OCI-LY7 (cell line): ENCODE data around the gene TSPAN7. TPM values are rescaled to one million over a fixed set of nuclear protein-coding genes. Genes with fewer than 3 reads are reported as not detected.

Experiments used
- BruUV-seq: library from RNA; stranded (reverse); fragments of 400-500 nt; replicated peaks from 2 replicates; lab custom pipeline; 2021; lab: Mats Ljungman, UMichigan
- CTCF ChIA-PET: fragments of 300-600 bp; sonication (Branson Sonifier 250); formaldehyde crosslinking; loops from one replicate; lab custom pipeline; 2022; ENCODE audit warnings: antibody characterized with exemption; ENCODE audit not compliant: unreplicated experiment; lab: Charles Lee
- POLR2A ChIA-PET: fragments of 300-600 bp; sonication (Branson Sonifier 250); formaldehyde crosslinking; loops from one replicate; lab custom pipeline; 2022; ENCODE audit warnings: antibody characterized with exemption; lab: Charles Lee
- DNase-seq: peaks from one replicate; pipeline ENCODE4 v3.0.0-alpha.2; 2015; ENCODE audit warnings: low spot score
- H2AFZ ChIP-seq: fragments of 200-600 bp; sonication (generic), shearing (Covaris generic); 2 replicates; pipeline ENCODE4 v1.6.1; 2014; ENCODE audit warnings: mild to moderate bottlenecking, antibody characterized with exemption, low read length, moderate library complexity
- H3K27ac ChIP-seq: fragments of 200-600 bp; sonication (generic); 2 replicates; pipeline ENCODE4 v1.5.1; 2014; ENCODE audit warnings: mixed run types, low read depth, mild to moderate bottlenecking, moderate library complexity, low read length, inconsistent platforms; ENCODE audit not compliant: poor library complexity, severe bottlenecking
- H3K36me3 ChIP-seq: fragments of 200-600 bp; sonication (generic); 2 replicates; pipeline ENCODE4 v1.6.1; 2014; ENCODE audit warnings: mild to moderate bottlenecking, antibody characterized with exemption, low read length, moderate library complexity, mixed read lengths; ENCODE audit not compliant: insufficient read depth
- H3K4me1 ChIP-seq: fragments of 200-600 bp; sonication (generic); 2 replicates; pipeline ENCODE4 v1.5.1; 2014; ENCODE audit warnings: mild to moderate bottlenecking, low read length; ENCODE audit not compliant: insufficient read depth, poor library complexity, severe bottlenecking
- H3K4me2 ChIP-seq: fragments of 200-600 bp; sonication (generic); 2 replicates; pipeline ENCODE4 v1.6.1; 2014; ENCODE audit warnings: mild to moderate bottlenecking, low read length
- H3K4me3 ChIP-seq: fragments of 200-600 bp; sonication (generic); 2 replicates; pipeline ENCODE4 v1.5.1; 2014; ENCODE audit warnings: mild to moderate bottlenecking, low read depth, low read length; ENCODE audit not compliant: poor library complexity, severe bottlenecking
- H3K79me2 ChIP-seq: fragments of 200-600 bp; sonication (generic); 2 replicates; pipeline ENCODE4 v1.6.1; 2016; ENCODE audit warnings: low read depth, mild to moderate bottlenecking, low read length, moderate library complexity, mixed read lengths; ENCODE audit not compliant: insufficient read depth
- H3K9me2 ChIP-seq: fragments of 200-600 bp; sonication (generic); 2 replicates; pipeline ENCODE4 v1.6.1; 2016; ENCODE audit warnings: mild to moderate bottlenecking, low read length, mixed read lengths; ENCODE audit not compliant: insufficient read depth
- H3K9me3 ChIP-seq: fragments of 200-600 bp; sonication (generic); 2 replicates; pipeline ENCODE4 v1.6.1; 2014; ENCODE audit warnings: mild to moderate bottlenecking, mixed run types, low read length, mixed read lengths
- H4K20me1 ChIP-seq: fragments of 200-600 bp; sonication (generic); 2 replicates; pipeline ENCODE4 v1.6.1; 2014; ENCODE audit warnings: mild to moderate bottlenecking, antibody characterized with exemption, low read length, moderate library complexity, mixed read lengths; ENCODE audit not compliant: insufficient read depth
- EZH2phosphoT487 ChIP-seq: fragments of 200-600 bp; sonication (generic); IDR thresholded peaks from 2 replicates; pipeline ENCODE4 v1.6.1; 2018; ENCODE audit warnings: low read depth, borderline replicate concordance, mild to moderate bottlenecking, mixed run types, antibody characterized with exemption, low read length, moderate library complexity, mixed read lengths
- intact Hi-C: fragments of 100-400 bp; cut with micrococcal nuclease; formaldehyde crosslinking; loops from one replicate; pipeline ENCODE4 v1.10.0; 2022; ENCODE audit not compliant: unreplicated experiment
- total RNA-seq, 2 experiments: library from RNA; depleted of rRNA in 1 of 2; stranded (reverse); fragments of >200 nt in 1 of 2; shearing (Covaris generic) in 1 of 2; gene quantifications; 2 replicates each; pipeline ENCODE4 v1.2.3, GENCODE V29; 2014 to 2022
- TF ChIP-seq, protein P1 (sequence below): fragments of 200-600 bp; sonication (generic); conservative IDR thresholded peaks from 2 replicates; pipeline ENCODE4 v1.5.1; 2014; ENCODE audit warnings: mild to moderate bottlenecking, antibody characterized with exemption, low read length, moderate library complexity, mixed read lengths

Gene TSPAN7
- total RNA-seq, 2 experiments from 2014 or later: not detected

DNA sequence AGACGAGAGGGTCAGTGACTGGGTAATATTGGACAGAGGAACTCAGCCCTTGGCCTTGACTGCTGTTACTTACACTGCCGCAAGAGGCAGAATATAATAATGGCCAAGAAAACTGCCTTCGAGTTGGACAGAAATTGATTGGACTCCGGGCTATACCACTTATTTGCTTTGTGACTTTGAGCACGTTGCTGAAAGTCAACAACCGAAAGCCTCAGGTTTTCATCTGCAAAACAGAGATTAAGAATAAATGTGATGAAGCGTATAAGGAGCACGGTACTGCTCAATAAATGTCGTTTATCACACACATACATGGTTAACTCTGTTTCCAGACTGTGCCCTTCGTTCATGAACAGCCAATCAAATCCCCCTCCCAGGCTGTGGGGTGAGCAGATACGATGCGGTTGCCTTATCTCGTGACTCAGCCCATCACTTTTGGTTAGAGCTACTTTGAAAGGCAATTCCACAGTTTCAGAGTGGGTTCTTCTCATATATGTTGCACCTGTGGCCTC is 91.6 kb downstream of the TSPAN7 start:
- Histone ChIP-seq H3K27ac (no peak overlapping the region), H2AFZ (no peak overlapping the region), H3K36me3 (no peaks in the 10 kb centered on the region), H4K20me1 (no peaks in the 10 kb centered on the region), H3K4me1 (no peaks in the 10 kb centered on the region), H3K9me3 (no peaks in the 10 kb centered on the region), H3K79me2 (no peaks in the 10 kb centered on the region), H3K4me2 (no peak overlapping the region), H3K4me3 (no peak overlapping the region), H3K9me2 (no peaks in the 10 kb centered on the region)
- TF ChIP-seq, protein P1, sequence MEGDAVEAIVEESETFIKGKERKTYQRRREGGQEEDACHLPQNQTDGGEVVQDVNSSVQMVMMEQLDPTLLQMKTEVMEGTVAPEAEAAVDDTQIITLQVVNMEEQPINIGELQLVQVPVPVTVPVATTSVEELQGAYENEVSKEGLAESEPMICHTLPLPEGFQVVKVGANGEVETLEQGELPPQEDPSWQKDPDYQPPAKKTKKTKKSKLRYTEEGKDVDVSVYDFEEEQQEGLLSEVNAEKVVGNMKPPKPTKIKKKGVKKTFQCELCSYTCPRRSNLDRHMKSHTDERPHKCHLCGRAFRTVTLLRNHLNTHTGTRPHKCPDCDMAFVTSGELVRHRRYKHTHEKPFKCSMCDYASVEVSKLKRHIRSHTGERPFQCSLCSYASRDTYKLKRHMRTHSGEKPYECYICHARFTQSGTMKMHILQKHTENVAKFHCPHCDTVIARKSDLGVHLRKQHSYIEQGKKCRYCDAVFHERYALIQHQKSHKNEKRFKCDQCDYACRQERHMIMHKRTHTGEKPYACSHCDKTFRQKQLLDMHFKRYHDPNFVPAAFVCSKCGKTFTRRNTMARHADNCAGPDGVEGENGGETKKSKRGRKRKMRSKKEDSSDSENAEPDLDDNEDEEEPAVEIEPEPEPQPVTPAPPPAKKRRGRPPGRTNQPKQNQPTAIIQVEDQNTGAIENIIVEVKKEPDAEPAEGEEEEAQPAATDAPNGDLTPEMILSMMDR: no peak
- TF ChIP-seq EZH2phosphoT487: no peak
- BruUV-seq: no TSS peak
- CTCF ChIA-PET: no interaction called here
- intact Hi-C loops: no loop called here
- POLR2A ChIA-PET: no interaction called here
- DNase-seq: no peak

DNA sequence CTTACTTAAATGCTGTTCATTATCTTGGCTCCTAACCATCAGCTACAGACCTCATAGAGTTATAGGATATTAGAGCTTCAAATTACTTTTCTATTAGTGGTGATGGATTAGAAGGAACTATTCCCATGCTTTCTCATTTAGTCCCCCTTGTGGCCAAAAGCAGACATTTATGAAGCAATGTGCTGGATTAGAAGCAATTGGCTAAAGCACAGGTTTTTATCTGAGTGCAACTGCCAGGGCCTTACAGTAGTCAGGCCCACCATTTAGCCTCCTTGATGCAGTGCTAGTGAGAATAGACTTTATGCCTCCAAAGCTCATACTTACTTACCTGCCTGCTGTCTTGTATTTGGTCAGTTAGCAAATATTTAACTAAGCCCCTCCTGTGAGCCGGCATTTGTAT is 93.0 kb downstream of the TSPAN7 start:
- Histone ChIP-seq H3K4me1 (no peaks in the 10 kb centered on the region), H3K27ac (no peak overlapping the region), H4K20me1 (no peaks in the 10 kb centered on the region), H3K9me3 (no peaks in the 10 kb centered on the region), H3K4me2 (no peak overlapping the region), H3K36me3 (no peaks in the 10 kb centered on the region), H3K9me2 (no peaks in the 10 kb centered on the region), H3K4me3 (no peak overlapping the region), H3K79me2 (no peaks in the 10 kb centered on the region), H2AFZ (no peak overlapping the region)
- peak; percentile 8 for DNase-seq
- TF ChIP-seq, protein P1: peak; percentile 60
- TF ChIP-seq EZH2phosphoT487: no peak
- intact Hi-C loops: no loop called here
- no TSS peak for BruUV-seq
- ChIA-PET POLR2A (interaction anchor here (0.9 kb wide), 1 partner anchor 17 kb away, joined by 3 read pairs; no protein-coding TSS in a partner anchor), CTCF (no interaction called here)

DNA sequence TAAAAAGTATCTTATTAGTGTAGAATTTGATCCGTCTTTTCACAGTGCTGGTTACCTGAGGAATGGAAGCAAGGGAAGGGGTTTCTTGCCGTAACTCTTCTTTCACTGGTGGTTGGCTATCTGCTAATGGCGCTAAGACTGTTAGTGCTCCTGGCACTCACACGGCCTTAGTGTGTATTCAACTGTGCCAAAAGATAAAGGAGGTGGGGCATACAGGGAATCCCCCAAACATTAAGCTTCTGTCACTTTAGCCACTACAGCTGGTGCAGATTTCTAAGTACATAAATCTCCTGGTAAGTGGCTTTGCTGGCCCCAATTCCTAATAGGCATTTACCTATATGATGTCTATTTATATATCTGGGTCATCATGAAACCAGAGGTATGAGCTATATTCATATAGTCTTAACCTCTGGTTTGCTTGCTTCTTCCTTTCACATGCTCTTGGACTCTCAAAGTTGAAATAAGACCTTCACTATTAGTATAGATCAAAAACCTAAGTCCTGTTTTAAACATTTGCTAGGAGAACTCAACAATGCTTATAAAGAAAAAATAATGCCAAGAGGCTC is 95.1 kb downstream of the TSPAN7 start:
- H3K4me3 ChIP-seq: no peak overlapping the region

More for the DNA sequence above, 95.1 kb downstream of the TSPAN7 start:
- no peaks in the 10 kb centered on the region for H3K9me3 ChIP-seq
- CTCF ChIA-PET: no interaction called here
- no peak for DNase-seq
- no peak overlapping the region for H3K27ac ChIP-seq
- no peak for TF ChIP-seq EZH2phosphoT487
- TF ChIP-seq, protein P1: no peak
- intact Hi-C loops: no loop called here
- no peaks in the 10 kb centered on the region for H3K9me2 ChIP-seq
- H4K20me1 ChIP-seq: no peaks in the 10 kb centered on the region
- no peaks in the 10 kb centered on the region for H3K36me3 ChIP-seq
- POLR2A ChIA-PET: interaction anchor here (0.9 kb wide), 1 partner anchor 78 kb away, joined by 3 read pairs; no protein-coding TSS in a partner anchor
- BruUV-seq: no TSS peak
- H3K79me2 ChIP-seq: no peaks in the 10 kb centered on the region
- no peak overlapping the region for H3K4me2 ChIP-seq
- H3K4me1 ChIP-seq: no peaks in the 10 kb centered on the region
- no peak overlapping the region for H2AFZ ChIP-seq
